Activated CD4-positive, alpha-beta memory T cell treated with anti-CD3 and anti-CD28 coated beads for 36 hours (primary cell): ENCODE measurements around the gene NR2C1. TPM values are rescaled to one million over a fixed set of nuclear protein-coding genes. Genes with fewer than 3 reads are reported as not detected.
"Not testable (repeated sequence)": the region's sequence is repeated elsewhere in the genome, so short reads cannot be mapped to it uniquely, and the experiment has no call there.

Experiments
- CTCF ChIA-PET: fragments of 350-600 bp; sonication (Branson Sonifier 250); formaldehyde crosslinking; loops from one replicate; lab custom pipeline; 2021; ENCODE audit warnings: antibody characterized with exemption, inconsistent platforms; lab: Charles Lee
- POLR2A ChIA-PET: fragments of 350-600 bp; sonication (Branson Sonifier 250); formaldehyde crosslinking; loops from one replicate; lab custom pipeline; 2021; ENCODE audit warnings: antibody characterized with exemption; lab: Charles Lee
- DNase-seq: peaks from one replicate; pipeline ENCODE4 v3.0.0-alpha.2; 2020
- H3K27ac Mint-ChIP-seq: one replicate; pipeline ENCODE4 v1.8.0; 2021; ENCODE audit warnings: mixed read lengths
- H3K27me3 Mint-ChIP-seq: one replicate; pipeline ENCODE4 v1.8.0; 2021; ENCODE audit warnings: mixed read lengths
- H3K36me3 Mint-ChIP-seq: one replicate; pipeline ENCODE4 v1.8.0; 2021; ENCODE audit warnings: mixed read lengths
- H3K4me1 Mint-ChIP-seq: one replicate; pipeline ENCODE4 v1.8.0; 2021; ENCODE audit warnings: low read depth, mixed read lengths
- H3K4me3 Mint-ChIP-seq: one replicate; pipeline ENCODE4 v1.8.0; 2021; ENCODE audit warnings: mild to moderate bottlenecking, mixed read lengths
- H3K9me3 Mint-ChIP-seq: one replicate; pipeline ENCODE4 v1.8.0; 2021; ENCODE audit warnings: mixed read lengths
- intact Hi-C: fragments of 100-400 bp; cut with micrococcal nuclease; formaldehyde crosslinking; loops from one replicate; pipeline ENCODE4 v1.15.1; 2023
- total RNA-seq, 2 experiments: library from RNA; stranded (reverse); gene quantifications; one replicate each; pipeline ENCODE4 v1.2.3, GENCODE V29; 2021

NR2C1 gene
- total RNA-seq, 2 experiments from 2014 or later: 25.5 to 27.1 TPM

DNA sequence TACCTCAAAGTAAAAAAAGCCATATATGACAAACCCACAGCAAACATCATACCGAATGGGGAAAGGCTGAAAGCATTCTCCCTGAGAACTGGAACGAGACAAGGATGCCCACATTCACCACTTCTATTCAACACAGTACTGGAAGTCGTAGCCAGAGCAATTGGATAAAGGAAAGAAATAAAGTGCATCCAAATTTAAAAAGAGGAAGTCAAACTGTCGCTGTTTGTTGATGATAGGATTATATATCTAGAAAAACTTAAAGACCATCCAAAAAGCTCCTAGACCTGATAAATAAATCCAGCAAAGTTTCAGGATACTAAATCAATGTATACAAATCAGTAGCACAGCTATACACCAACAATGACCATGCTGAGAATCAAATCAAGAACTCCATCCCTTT is 75.1 kb downstream of the NR2C1 start:
- ChIA-PET POLR2A (no interaction called here), CTCF (interaction anchor here (0.6 kb wide), 1 partner anchor 75 kb away, joined by 3 read pairs; the partner anchor contains the start of gene NR2C1)
- no peaks in the 10 kb centered on the region for H3K9me3 Mint-ChIP-seq
- H3K27ac Mint-ChIP-seq: no peak overlapping the region
- DNase-seq: no peak
- H3K36me3 Mint-ChIP-seq: peaks cover 27% of the 10 kb centered on the region
- no peak overlapping the region for H3K4me3 Mint-ChIP-seq
- intact Hi-C loops: no loop called here
- H3K4me1 Mint-ChIP-seq: peaks cover 38% of the 10 kb centered on the region
- no peaks in the 10 kb centered on the region for H3K27me3 Mint-ChIP-seq

DNA sequence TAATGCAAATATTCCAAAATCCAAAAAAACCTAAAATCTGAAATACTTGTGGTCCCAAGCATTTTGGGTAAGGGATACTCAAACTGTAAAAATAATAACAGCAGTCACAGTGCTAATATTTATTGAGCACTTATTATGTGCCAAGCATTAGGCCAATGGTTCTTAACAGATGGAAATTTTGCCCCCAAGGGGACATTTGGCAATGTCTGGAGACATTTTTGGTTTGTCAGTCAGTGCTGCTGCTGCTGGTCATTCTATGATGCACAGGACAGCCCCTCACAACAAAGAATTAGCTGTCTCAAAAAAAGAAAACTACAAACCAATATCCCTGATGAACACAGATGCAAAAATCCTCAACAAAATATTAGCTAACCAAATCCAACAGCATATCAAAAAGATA is 75.7 kb downstream of the NR2C1 start:
- Mint-ChIP-seq H3K4me1 (peaks cover 36% of the 10 kb centered on the region), H3K4me3 (no peak overlapping the region), H3K36me3 (peaks cover 27% of the 10 kb centered on the region), H3K27me3 (no peaks in the 10 kb centered on the region), H3K9me3 (no peaks in the 10 kb centered on the region), H3K27ac (no peak overlapping the region)
- intact Hi-C loops: no loop called here
- ChIA-PET CTCF (no interaction called here), POLR2A (no interaction called here)
- no peak for DNase-seq

DNA sequence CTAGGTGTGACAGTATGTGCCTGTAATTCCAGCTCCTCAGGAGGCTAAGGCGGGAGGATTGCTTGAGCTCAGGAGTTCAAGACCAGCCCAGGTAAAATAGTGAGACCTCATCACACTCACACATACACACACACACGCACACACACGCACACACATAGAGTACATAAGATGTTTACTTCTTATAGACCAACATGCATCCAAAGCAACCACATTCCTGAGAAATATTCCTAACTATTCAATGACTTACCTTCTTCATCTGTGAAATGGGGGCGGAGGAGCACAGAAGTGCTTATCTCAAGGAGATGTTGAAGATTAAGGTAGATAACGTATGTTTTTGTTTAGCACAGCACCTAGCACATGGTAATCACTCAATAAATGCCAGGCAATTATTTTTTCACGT is 76.4 kb downstream of the NR2C1 start:
- POLR2A ChIA-PET: no interaction called here
- DNase-seq: no peak
- intact Hi-C loops: no loop called here
- Mint-ChIP-seq H3K27me3 (no peaks in the 10 kb centered on the region), H3K9me3 (no peaks in the 10 kb centered on the region), H3K4me1 (peaks cover 33% of the 10 kb centered on the region), H3K36me3 (peaks cover 30% of the 10 kb centered on the region), H3K27ac (no peak overlapping the region), H3K4me3 (no peak overlapping the region)
- CTCF ChIA-PET: no interaction called here

DNA sequence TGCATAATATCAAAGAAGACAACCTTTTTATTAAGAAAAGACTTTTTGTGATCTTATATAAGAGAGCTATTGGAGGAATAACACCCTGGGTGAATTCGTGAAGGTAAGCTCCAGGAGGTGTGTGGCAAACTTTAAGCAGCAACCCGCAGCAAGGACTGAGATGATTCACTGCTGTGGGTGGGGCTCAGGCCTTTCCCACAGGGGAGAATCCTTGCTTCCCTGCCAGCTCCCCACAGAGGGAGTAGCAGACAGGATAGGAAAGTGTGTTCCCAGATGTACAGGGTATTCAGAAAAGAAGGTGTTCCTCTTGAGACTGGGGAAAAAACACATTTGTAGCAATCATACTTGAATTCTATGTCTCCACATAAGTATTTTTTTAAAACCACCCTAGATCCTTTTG is 79.1 kb downstream of the NR2C1 start:
- Mint-ChIP-seq H3K4me1 (peaks cover 31% of the 10 kb centered on the region), H3K36me3 (peaks cover 28% of the 10 kb centered on the region), H3K9me3 (no peaks in the 10 kb centered on the region), H3K27ac (no peak overlapping the region), H3K4me3 (no peak overlapping the region), H3K27me3 (no peaks in the 10 kb centered on the region)
- intact Hi-C loops: no loop called here
- DNase-seq: no peak
- CTCF ChIA-PET: no interaction called here
- POLR2A ChIA-PET: no interaction called here

DNA sequence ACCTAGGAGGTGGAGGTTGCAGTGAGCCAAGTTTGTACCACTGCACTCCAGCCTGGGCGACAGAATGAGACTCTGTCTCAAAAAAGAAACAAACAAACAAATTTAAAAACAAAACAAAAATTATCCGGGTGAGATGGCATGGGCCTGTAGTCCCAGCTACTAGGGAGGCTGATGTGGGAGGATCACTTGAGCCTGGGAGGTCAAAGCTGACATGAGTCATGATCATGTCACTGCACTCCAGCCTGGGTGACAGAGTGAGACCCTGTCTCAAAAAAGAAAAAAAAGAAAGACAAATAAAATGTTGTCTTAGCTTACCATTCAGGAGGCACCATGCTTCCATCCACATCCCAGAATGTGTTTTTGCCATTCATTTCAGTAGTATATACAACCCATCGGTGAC is 79.6 kb downstream of the NR2C1 start:
- Mint-ChIP-seq H3K4me1 (peaks cover 31% of the 10 kb centered on the region), H3K36me3 (peaks cover 26% of the 10 kb centered on the region)
- H3K4me3 Mint-ChIP-seq, H3K9me3 Mint-ChIP-seq, H3K27me3 Mint-ChIP-seq, POLR2A ChIA-PET, H3K27ac Mint-ChIP-seq, CTCF ChIA-PET, DNase-seq, intact Hi-C loops: not testable (repeated sequence)

DNA sequence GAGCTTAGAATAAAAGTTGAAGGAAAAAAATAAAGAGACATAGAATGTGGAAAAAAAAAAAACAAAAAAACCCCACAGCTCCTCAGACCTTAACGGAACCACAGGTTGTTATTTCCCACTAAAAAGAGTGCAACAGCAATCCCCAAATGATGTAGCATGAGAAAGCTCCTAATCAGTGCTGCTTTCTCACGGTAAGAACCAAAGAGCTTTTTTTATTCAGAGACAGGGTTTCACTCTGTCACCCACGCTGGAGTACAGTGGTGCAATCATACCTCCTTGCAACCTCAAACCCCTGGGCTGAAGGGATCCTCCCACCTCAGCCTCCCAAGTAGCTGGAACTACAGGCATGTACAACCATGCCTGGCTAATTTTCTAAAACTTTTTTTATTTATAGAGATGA is 83.2 kb downstream of the NR2C1 start:
- Mint-ChIP-seq H3K27ac (no peak overlapping the region), H3K36me3 (peaks cover 22% of the 10 kb centered on the region), H3K27me3 (no peaks in the 10 kb centered on the region), H3K4me1 (peaks cover 43% of the 10 kb centered on the region), H3K4me3 (no peak overlapping the region), H3K9me3 (no peaks in the 10 kb centered on the region)
- intact Hi-C loops: no loop called here
- DNase-seq: peak; percentile 27
- ChIA-PET CTCF (no interaction called here), POLR2A (interaction anchor here (0.9 to 2.7 kb wide), 2 partner anchors 13 to 83 kb away, joined by 3 to 19 read pairs; partner anchors contain the start of genes NDUFA12 and NR2C1)

DNA sequence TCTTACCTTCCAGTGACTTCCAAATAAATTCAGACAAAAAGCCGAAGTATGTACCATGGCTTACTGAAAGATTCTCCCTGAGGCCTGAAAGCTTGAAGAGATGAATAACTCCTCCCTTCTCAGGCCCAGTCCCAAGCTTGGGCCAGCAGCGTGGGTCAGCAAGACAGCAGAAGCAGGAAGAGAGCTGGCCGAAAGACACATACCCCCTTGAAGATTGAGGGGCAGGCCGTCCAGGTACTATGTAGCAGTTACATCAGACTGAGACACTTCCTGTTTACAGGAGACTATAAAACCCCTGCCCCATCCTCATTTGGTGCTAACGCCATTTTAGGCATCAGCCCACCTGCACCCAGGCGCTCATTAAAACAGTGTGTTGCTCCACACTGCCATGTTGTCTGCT is 84.9 kb downstream of the NR2C1 start:
- Mint-ChIP-seq H3K4me3 (no peak overlapping the region), H3K27ac (peak overlapping the region; percentile 28), H3K4me1 (peaks cover 43% of the 10 kb centered on the region), H3K27me3 (no peaks in the 10 kb centered on the region), H3K36me3 (peaks cover 22% of the 10 kb centered on the region), H3K9me3 (no peaks in the 10 kb centered on the region)
- POLR2A ChIA-PET: interaction anchor here (2.7 kb wide), 1 partner anchor 15 kb away, joined by 19 read pairs; the partner anchor contains the start of gene NDUFA12
- DNase-seq: peak; percentile 16
- intact Hi-C loops: loop anchor here (1.0 to 10.0 kb wide), 2 partner anchors 15 to 174 kb away; partner anchors contain the start of gene NDUFA12
- CTCF ChIA-PET: no interaction called here

DNA sequence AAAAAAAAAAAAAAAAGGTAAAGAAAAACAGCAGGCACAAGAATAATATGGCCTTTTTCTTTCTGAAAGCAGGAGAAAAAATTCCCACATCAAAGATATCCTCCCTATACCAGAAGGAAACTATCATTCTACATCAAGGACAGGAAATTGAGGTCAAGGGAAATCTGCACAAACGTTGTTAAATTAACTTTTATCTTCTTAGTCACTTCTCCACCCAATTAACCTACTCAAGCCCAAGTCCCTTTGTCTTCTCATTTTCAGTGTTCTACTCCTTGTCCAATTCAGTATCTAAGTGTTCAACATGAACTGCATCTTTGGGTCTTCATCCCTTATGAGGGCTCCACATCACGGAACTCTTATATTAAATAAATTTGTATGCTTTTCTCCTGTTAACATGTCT is 85.6 kb downstream of the NR2C1 start:
- Mint-ChIP-seq H3K4me3 (no peak overlapping the region), H3K4me1 (peaks cover 47% of the 10 kb centered on the region), H3K9me3 (no peaks in the 10 kb centered on the region), H3K36me3 (peaks cover 22% of the 10 kb centered on the region), H3K27me3 (no peaks in the 10 kb centered on the region), H3K27ac (peak overlapping the region; percentile 28)
- CTCF ChIA-PET: no interaction called here
- POLR2A ChIA-PET: no interaction called here
- intact Hi-C loops: loop anchor here (1.0 to 10.0 kb wide), 2 partner anchors 16 to 173 kb away; partner anchors contain the start of gene NDUFA12
- DNase-seq: no peak

DNA sequence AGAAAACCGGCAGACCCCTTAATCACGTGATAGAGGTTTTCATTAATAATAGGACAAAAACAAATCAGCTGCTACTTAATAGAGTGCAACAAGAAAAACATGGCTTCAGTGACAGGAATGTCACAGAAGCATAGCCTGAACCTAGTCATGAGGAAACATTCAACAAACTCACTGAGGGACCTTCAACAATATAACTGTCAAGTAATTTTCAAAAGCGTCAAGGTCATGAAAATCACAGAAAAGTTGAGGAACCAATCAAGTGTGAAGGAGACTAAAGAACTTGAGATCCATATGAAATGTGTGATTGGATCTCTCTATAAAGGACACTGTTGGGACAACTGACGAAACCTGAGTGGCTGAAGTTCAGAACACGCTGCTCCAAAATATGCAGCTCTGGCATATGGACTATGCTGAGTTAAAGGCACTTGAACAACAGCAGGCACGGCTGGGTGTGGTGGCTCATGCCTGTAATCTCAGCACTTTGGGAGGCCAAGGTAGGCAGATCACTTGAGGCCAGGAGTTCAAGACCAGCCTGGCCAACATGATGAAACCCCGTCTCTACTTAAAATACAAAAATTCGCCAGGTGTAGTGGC is 86.2 kb downstream of the NR2C1 start:
- no peak for DNase-seq
- CTCF ChIA-PET: interaction anchor here (0.6 kb wide), 1 partner anchor 547 kb away, joined by 3 read pairs; no protein-coding TSS in a partner anchor
- Mint-ChIP-seq H3K27ac (peak overlapping the region; percentile 15), H3K36me3 (peaks cover 16% of the 10 kb centered on the region), H3K4me3 (no peak overlapping the region), H3K9me3 (no peaks in the 10 kb centered on the region), H3K27me3 (no peaks in the 10 kb centered on the region), H3K4me1 (peaks cover 47% of the 10 kb centered on the region)
- intact Hi-C loops: loop anchor here (10.0 kb wide), 1 partner anchor 172 kb away; no protein-coding TSS in a partner anchor
- POLR2A ChIA-PET: no interaction called here

DNA sequence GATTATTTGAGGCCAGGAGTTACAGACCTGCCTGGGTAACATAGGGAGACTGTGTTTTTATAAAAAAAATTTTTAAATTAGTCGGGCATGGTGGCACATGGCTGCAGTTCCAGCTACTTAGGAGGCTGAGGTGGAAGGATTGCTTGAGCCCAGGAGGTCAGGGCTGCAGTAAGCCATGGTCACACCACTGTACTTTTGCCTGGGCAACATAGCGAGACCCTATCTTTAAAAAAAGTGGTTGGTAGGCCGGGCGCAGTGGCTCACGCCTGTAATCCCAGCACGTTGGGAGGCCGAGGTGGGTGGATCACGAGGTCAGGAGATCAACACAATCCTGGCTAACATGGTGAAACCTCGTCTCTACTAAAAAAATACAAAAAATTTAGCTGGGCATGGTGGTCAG is 88.3 kb downstream of the NR2C1 start:
- CTCF ChIA-PET: interaction anchor here (0.6 kb wide), 1 partner anchor 167 kb away, joined by 3 read pairs; no protein-coding TSS in a partner anchor
- POLR2A ChIA-PET: not testable (repeated sequence)

DNA sequence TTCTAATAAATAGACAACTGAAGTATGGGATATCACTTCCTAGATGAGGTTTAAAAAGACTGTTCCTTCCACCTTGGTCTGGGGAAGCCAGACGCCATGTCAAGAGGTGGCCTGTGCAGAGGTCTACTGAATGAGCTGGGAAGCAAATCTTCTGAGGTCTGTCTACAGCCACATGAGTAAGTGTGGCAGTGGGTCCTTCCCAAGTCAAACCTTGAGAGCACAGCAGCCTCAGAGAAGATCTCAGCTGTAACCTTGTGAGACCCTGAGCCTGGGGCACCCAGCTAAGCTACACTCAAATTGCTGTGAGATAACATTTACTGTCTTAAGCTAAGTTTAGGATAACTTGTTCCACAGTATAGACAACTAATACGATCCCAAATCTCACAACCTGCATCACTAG is 90.1 kb downstream of the NR2C1 start:
- H3K36me3 Mint-ChIP-seq: peaks cover 6% of the 10 kb centered on the region
- H3K27ac Mint-ChIP-seq: no peak overlapping the region
- no peak for DNase-seq
- ChIA-PET CTCF (no interaction called here), POLR2A (no interaction called here)
- intact Hi-C loops: loop anchor here (5.0 to 10.0 kb wide), 2 partner anchors 106 to 169 kb away; no protein-coding TSS in a partner anchor
- no peak overlapping the region for H3K4me3 Mint-ChIP-seq
- peaks cover 46% of the 10 kb centered on the region for H3K4me1 Mint-ChIP-seq
- H3K27me3 Mint-ChIP-seq: no peaks in the 10 kb centered on the region
- H3K9me3 Mint-ChIP-seq: no peaks in the 10 kb centered on the region

More for the DNA sequence above, 88.3 kb downstream of the NR2C1 start:
- H3K9me3 Mint-ChIP-seq, H3K27me3 Mint-ChIP-seq, H3K27ac Mint-ChIP-seq, DNase-seq, H3K4me3 Mint-ChIP-seq, H3K36me3 Mint-ChIP-seq: not testable (repeated sequence)
- intact Hi-C loops: loop anchor here (10.0 kb wide), 1 partner anchor 170 kb away; no protein-coding TSS in a partner anchor
- peaks cover 59% of the 10 kb centered on the region for H3K4me1 Mint-ChIP-seq

DNA sequence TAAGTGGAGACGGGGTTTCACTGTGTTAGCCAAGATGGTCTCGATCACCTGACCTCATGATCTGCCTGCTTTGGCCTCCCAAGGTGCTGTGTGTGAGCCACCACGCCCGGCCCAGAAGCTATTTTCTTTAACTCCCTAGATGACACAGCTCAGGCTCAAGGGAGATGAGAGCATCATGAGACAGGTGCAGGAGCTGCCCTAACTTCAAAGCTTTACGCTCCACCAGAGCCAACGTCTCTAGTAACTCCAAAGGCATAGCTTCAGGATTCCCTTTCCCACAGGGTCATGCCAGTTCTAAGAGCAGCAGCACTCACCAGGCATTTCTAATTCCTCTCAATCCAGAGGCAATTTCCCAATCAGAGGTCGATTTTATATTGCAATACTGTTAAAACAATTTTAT is 91.0 kb downstream of the NR2C1 start:
- Mint-ChIP-seq H3K4me3 (no peak overlapping the region), H3K9me3 (no peaks in the 10 kb centered on the region), H3K4me1 (peaks cover 44% of the 10 kb centered on the region), H3K27me3 (no peaks in the 10 kb centered on the region), H3K27ac (no peak overlapping the region), H3K36me3 (peaks cover 4% of the 10 kb centered on the region)
- intact Hi-C loops: loop anchor here (5.0 to 10.0 kb wide), 2 partner anchors 105 to 168 kb away; no protein-coding TSS in a partner anchor
- no peak for DNase-seq
- POLR2A ChIA-PET: interaction anchor here (0.6 kb wide), 1 partner anchor 20 kb away, joined by 3 read pairs; no protein-coding TSS in a partner anchor
- CTCF ChIA-PET: no interaction called here
